Neuronal stem cell (in vitro differentiated cells): ENCODE measurements around the gene NEIL1.
"Not testable (repeated sequence)": the region's sequence is repeated elsewhere in the genome, so short reads cannot be mapped to it uniquely, and the experiment has no call there.

Experiments used
- DNase-seq: peaks from one replicate; pipeline ENCODE4 v3.0.0-alpha.2; 2013; ENCODE audit warnings: low spot score
- H2AFZ ChIP-seq: one replicate; pipeline ENCODE4 v1.6.1; 2013; ENCODE audit warnings: mild to moderate bottlenecking, low read length, inconsistent platforms
- H2AK5ac ChIP-seq: 2 replicates; pipeline ENCODE4 v1.6.1; 2013; ENCODE audit warnings: low read depth, mild to moderate bottlenecking, inconsistent platforms, low read length, moderate library complexity, mixed read lengths
- H2BK120ac ChIP-seq: 2 replicates; pipeline ENCODE4 v1.6.1; 2013; ENCODE audit warnings: low read depth, mild to moderate bottlenecking, inconsistent platforms, low read length, moderate library complexity, mixed read lengths
- H2BK12ac ChIP-seq: one replicate; pipeline ENCODE4 v1.6.1; 2013; ENCODE audit warnings: low read length, inconsistent platforms
- H2BK15ac ChIP-seq: 2 replicates; pipeline ENCODE4 v1.6.1; 2013; ENCODE audit warnings: mild to moderate bottlenecking, low read length, inconsistent platforms, mixed read lengths
- H2BK5ac ChIP-seq: one replicate; pipeline ENCODE4 v1.6.1; 2013; ENCODE audit warnings: inconsistent platforms, mild to moderate bottlenecking, low read length, moderate library complexity
- H3K14ac ChIP-seq: one replicate; pipeline ENCODE4 v1.6.1; 2013; ENCODE audit warnings: low read length, inconsistent platforms
- H3K18ac ChIP-seq: 2 replicates; pipeline ENCODE4 v1.6.1; 2013; ENCODE audit warnings: low read length, inconsistent platforms
- H3K23ac ChIP-seq: 2 replicates; pipeline ENCODE4 v1.6.1; 2013; ENCODE audit warnings: low read depth, mild to moderate bottlenecking, mixed read lengths, low read length, inconsistent platforms; ENCODE audit not compliant: poor library complexity
- H3K27ac ChIP-seq: replicated peaks from 3 replicates; pipeline ENCODE4 v1.5.1; 2013; ENCODE audit warnings: low read length, inconsistent platforms
- H3K27me3 ChIP-seq, 3 experiments: 2 replicates each; pipeline ENCODE4 v1.6.1; 2013; ENCODE audit warnings: low read length in 3 of 3, mild to moderate bottlenecking in 2 of 3, inconsistent platforms in 1 of 3, low read depth in 1 of 3, mixed read lengths in 1 of 3, moderate library complexity in 1 of 3; ENCODE audit not compliant: control insufficient read depth in 3 of 3, insufficient read depth in 3 of 3
- H3K36me3 ChIP-seq, 2 donors: replicated peaks in 1 of 2; 2 replicates each; pipeline ENCODE4 v1.6.1; 2013; ENCODE audit warnings: low read length in 2 of 2; ENCODE audit not compliant: control insufficient read depth in 2 of 2, insufficient read depth in 2 of 2
- H3K4ac ChIP-seq: 2 replicates; pipeline ENCODE4 v1.6.1; 2013; ENCODE audit warnings: inconsistent platforms, mild to moderate bottlenecking, low read length, moderate library complexity
- H3K4me1 ChIP-seq, 2 donors: 1 replicate in 1 of 2; 2 replicates in 1 of 2; pipeline ENCODE4 v1.6.1; 2013; ENCODE audit warnings: low read length in 2 of 2, low read depth in 1 of 2; ENCODE audit not compliant: control insufficient read depth in 2 of 2, insufficient read depth in 1 of 2
- H3K4me2 ChIP-seq: one replicate; pipeline ENCODE4 v1.6.1; 2013; ENCODE audit warnings: mild to moderate bottlenecking, low read length, inconsistent platforms; ENCODE audit not compliant: insufficient read depth, poor library complexity, severe bottlenecking
- H3K4me3 ChIP-seq, 2 donors: 2 replicates each; pipeline ENCODE4 v1.5.1; 2013; ENCODE audit warnings: low read length in 2 of 2, mild to moderate bottlenecking in 2 of 2, inconsistent platforms in 1 of 2, moderate library complexity in 1 of 2
- H3K79me1 ChIP-seq: one replicate; pipeline ENCODE4 v1.6.1; 2013; ENCODE audit warnings: low read depth, mild to moderate bottlenecking, inconsistent platforms, low read length, moderate library complexity
- H3K9ac ChIP-seq: one replicate; pipeline ENCODE4 v1.6.1; 2013; ENCODE audit warnings: mild to moderate bottlenecking, low read depth, low read length, inconsistent platforms; ENCODE audit not compliant: poor library complexity
- H3K9me3 ChIP-seq, 2 donors: replicated peaks in 1 of 2; 2 replicates each; pipeline versions ENCODE3 to v1.6.1; 2013; ENCODE audit warnings: low read length in 2 of 2, mild to moderate bottlenecking in 2 of 2, inconsistent platforms in 1 of 2, low read depth in 1 of 2, mixed read lengths in 1 of 2, moderate library complexity in 1 of 2; ENCODE audit not compliant: control insufficient read depth in 2 of 2, insufficient read depth in 1 of 2
- H4K8ac ChIP-seq: one replicate; pipeline ENCODE4 v1.6.1; 2013; ENCODE audit warnings: low read depth, mild to moderate bottlenecking, inconsistent platforms, low read length, moderate library complexity
- H4K91ac ChIP-seq: one replicate; pipeline ENCODE4 v1.6.1; 2013; ENCODE audit warnings: low read length, low read depth, mild to moderate bottlenecking, inconsistent platforms; ENCODE audit not compliant: poor library complexity
- WGBS, 2 donors: extraction: QIAGEN DNeasy Blood & Tissue Kit; methylation state at CpG; one replicate each; pipeline ENCODE4 v1.1.7; 2013; ENCODE audit warnings: missing lambda C conversion rate in 2 of 2, mixed read lengths in 1 of 2; ENCODE audit not compliant: insufficient read length in 2 of 2, insufficient replicate concordance in 1 of 2; ENCODE audit errors: extremely low coverage in 2 of 2; 5-methylcytosine and 5-hydroxymethylcytosine counted together

The NEIL1 gene

DNA sequence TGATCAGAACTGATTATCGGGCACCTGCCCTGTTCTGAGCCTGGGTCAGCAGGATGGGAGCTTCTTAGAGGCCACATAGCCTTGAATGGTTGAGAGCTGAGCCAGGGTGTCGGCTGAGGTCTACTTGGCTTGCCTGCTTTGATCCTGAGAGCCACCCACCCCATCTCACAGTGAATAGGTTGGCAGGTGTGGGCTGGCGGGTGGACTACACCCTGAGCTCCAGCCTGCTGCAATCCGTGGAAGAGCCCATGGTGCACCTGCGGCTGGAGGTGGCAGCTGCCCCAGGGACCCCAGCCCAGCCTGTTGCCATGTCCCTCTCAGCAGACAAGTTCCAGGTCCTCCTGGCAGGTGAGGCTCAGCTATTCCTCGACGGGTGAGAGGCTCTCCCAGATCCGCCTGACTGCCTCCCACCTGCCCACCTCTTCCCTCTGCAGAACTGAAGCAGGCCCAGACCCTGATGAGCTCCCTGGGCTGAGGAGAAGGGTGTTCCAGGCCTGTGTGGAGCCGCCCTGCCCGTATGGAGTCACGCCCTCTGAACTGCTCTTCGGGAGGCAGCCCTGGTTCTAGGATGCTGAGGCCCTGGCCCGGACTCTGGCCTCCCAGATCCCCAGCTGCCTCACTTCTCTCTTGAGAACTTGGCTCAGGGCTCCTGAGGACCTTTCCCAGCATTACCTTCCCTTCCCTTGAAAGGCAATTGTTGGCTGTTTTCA lies 7.2 kb upstream of the NEIL1 start:
- Histone ChIP-seq H3K4me3 (no peak overlapping the region), H3K36me3 (peaks cover 0 to 30% of the 10 kb centered on the region in 2 donors), H3K27ac (no peak overlapping the region), H3K79me1 (peaks cover 6% of the 10 kb centered on the region), H3K4me2 (no peak overlapping the region), H2AK5ac (no peak overlapping the region), H3K9ac (no peak overlapping the region), H2AFZ (no peak overlapping the region), H3K9me3 (no peaks in the 10 kb centered on the region), H3K18ac (no peak overlapping the region), H3K14ac (no peak overlapping the region), H3K27me3 (no peaks in the 10 kb centered on the region), H4K91ac (no peak overlapping the region), H3K23ac (no peak overlapping the region), H3K4ac (no peak overlapping the region), H4K8ac (no peak overlapping the region), H2BK120ac (no peak overlapping the region), H2BK15ac (no peak overlapping the region), H2BK5ac (no peak overlapping the region), H3K4me1 (peaks cover 4 to 5% of the 10 kb centered on the region in 2 donors), H2BK12ac (no peak overlapping the region)
- no peak for DNase-seq
- no CpG with 5 or more reads among the region's 13 CpGs for whole genome bisulfite sequencing, 2 donors

DNA sequence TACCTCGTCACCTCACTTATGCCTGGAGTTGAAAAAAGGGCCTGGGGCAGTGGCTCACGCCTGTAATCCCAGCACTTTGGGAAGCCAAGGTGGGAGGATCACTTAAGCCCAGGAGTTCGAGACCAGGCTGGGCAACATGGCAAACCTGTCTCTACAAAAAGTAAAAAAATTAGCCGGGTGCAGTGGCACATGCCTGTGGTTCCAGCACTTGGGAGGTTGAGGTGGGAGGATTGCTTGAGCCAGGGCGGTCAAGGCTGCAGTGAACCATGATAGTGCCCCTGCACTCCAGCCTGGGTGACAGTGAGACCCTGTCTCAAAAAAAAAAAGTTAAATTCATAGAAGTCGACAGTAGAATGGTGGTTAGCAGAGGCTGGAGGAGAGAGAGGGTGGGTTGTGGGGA lies 4.6 kb upstream of the NEIL1 start:
- Histone ChIP-seq H3K9me3 (no peaks in the 10 kb centered on the region), H3K4me3 (no peak overlapping the region)

DNA sequence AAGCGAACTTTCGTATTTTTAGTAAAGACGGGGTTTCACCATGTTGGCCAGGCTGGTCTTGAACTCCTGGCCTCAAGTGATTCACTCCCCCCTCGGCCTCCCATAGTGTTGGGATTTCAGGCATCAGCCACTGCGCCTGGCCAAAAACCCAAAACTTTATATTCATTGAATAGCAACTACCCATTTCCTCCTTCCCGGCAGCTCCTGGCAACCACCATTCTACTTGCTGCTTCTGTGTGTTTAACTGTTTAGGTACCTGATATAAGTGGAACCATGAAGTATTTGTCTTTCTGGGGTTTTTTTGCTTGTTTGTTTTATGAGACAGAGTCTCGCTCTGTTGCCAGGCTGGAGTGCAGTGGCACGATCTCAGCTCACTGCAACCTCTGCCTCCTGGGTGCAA lies 2.9 kb upstream of the NEIL1 start:
- not testable (repeated sequence) for H3K9me3 ChIP-seq, H3K18ac ChIP-seq, H2BK120ac ChIP-seq, H3K4ac ChIP-seq, H4K8ac ChIP-seq, H3K79me1 ChIP-seq, H2AK5ac ChIP-seq, H3K23ac ChIP-seq, H2AFZ ChIP-seq, H3K9ac ChIP-seq, H3K4me3 ChIP-seq, H3K27ac ChIP-seq, H3K4me2 ChIP-seq, H3K14ac ChIP-seq, H2BK12ac ChIP-seq, H2BK15ac ChIP-seq, H4K91ac ChIP-seq, H3K4me1 ChIP-seq, DNase-seq, H2BK5ac ChIP-seq
- WGBS, 2 donors: no CpG with 5 or more reads among the region's 8 CpGs
- peaks cover 0 to 23% of the 10 kb centered on the region in 2 donors for H3K36me3 ChIP-seq
- peaks cover 0 to 20% (median 0%) of the 10 kb centered on the region in 3 experiments for H3K27me3 ChIP-seq

More for the DNA sequence above, 4.6 kb upstream of the NEIL1 start:
- Histone ChIP-seq H2BK12ac (no peak overlapping the region), H3K27ac (no peak overlapping the region), H2BK15ac (no peak overlapping the region), H3K27me3 (peaks cover 0 to 7% (median 0%) of the 10 kb centered on the region in 3 experiments), H3K4me2 (no peak overlapping the region), H3K4ac (no peak overlapping the region), H2BK120ac (no peak overlapping the region), H3K4me1 (no peaks in the 10 kb centered on the region), H3K79me1 (no peaks in the 10 kb centered on the region), H4K91ac (no peak overlapping the region), H3K9ac (no peak overlapping the region), H2AK5ac (no peak overlapping the region), H2BK5ac (no peak overlapping the region), H3K36me3 (peaks cover 0 to 30% of the 10 kb centered on the region in 2 donors), H3K14ac (no peak overlapping the region), H3K18ac (no peak overlapping the region), H4K8ac (no peak overlapping the region), H2AFZ (no peak overlapping the region), H3K23ac (no peak overlapping the region)
- no CpG with 5 or more reads among the region's 6 CpGs for WGBS, 2 donors
- DNase-seq: no peak

DNA sequence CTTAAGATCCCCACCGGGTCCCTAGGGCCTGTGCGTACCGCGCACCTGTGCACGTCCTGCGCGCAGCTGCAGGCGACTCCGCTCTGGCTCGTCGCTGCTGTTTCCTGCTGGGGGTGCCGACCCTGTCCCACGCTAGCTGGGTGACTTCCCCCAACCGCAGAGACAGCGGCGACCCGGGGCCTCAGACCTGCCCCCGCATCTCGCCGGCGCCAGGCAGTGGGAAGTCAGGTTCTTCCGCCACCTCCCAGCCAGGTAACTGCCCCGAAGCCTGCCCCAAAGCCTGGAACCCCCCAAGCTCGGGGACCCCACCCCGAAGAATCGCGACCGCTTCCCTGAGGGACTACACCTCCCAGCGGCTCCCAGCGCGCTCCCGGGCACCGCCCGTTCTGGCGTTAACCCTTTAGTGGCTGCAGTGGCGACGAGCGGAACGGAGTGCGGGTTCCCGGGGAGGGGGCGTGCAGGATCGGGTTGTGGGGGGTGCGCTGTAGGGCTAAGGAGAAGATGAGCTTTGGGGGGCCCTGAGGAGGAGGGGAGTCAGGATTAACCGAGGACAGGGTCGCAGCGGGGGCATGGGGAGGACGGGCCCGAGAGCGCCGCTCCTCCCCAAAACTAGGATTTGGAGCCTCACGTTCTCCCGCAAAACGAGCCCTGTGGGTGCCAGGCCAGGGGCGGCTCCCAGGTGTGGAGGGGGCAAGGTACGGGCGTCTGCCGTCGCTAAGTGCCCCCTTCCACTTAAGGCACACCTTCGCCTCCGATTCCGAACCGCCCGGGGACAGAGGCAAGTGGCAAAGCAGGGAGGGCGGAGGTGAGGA lies 589 bp downstream of the NEIL1 start:
- peaks cover 0 to 2% of the 10 kb centered on the region in 2 donors for H3K36me3 ChIP-seq
- no peak overlapping the region for H4K8ac ChIP-seq
- no peak for DNase-seq
- peak overlapping the region; percentile 93 for H3K9ac ChIP-seq
- H3K9me3 ChIP-seq: peaks cover 0 to 3% of the 10 kb centered on the region in 2 donors
- peak overlapping the region; percentile 97 for H2AK5ac ChIP-seq
- H3K27ac ChIP-seq: no peak overlapping the region
- peak overlapping the region; percentile 94 for H3K14ac ChIP-seq
- H4K91ac ChIP-seq: no peak overlapping the region
- H3K4me1 ChIP-seq: peaks cover 3 to 6% of the 10 kb centered on the region in 2 donors
- peaks cover 0 to 23% (median 0%) of the 10 kb centered on the region in 3 experiments for H3K27me3 ChIP-seq
- H2BK5ac ChIP-seq: no peak overlapping the region
- peaks cover 3% of the 10 kb centered on the region for H3K79me1 ChIP-seq
- WGBS, 2 donors: no CpG with 5 or more reads among the region's 65 CpGs
- H3K18ac ChIP-seq: peak overlapping the region; percentile 97
- peak overlapping the region; percentile 99 for H2AFZ ChIP-seq
- H3K4me3 ChIP-seq: peak overlapping the region; percentile 75 to 86
- H2BK12ac ChIP-seq: no peak overlapping the region
- no peak overlapping the region for H3K4ac ChIP-seq
- peak overlapping the region; percentile 91 for H2BK120ac ChIP-seq
- peak overlapping the region; percentile 15 for H3K23ac ChIP-seq
- H3K4me2 ChIP-seq: peak overlapping the region; percentile 97
- peak overlapping the region; percentile 33 for H2BK15ac ChIP-seq
